ENCODE measurements around the gene ZNF438.

Gene ZNF438

DNA sequence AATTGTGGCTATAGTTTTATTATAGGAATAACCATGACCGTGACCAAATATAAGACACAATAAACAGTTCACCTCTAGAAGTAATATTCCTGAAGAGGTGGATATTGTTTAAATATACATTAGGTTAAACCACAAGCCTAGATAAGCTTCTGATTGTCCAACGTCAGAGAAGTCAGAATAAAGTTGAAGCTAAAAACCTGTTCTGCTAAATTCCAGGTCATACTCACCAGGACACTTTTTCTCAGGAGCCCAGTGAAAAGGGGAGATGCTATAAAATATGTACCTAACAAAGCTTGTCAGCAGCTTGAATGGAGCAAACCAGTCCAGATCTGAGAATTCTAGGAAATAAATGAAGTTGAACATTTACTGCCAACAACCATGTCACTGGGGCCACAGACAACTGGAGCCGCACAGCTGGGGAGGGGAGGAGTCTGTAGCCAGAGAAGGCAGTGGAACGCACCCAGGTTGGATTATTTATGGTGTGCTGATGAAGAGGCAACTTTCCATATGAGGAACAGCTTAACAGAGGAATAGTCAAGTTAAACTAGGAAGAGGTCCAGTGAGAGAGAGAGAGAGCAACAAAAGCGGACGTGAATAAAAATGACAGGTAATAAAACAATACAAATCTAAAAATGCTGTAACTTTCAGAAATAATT lies 191.1 kb downstream of the ZNF438 start:
- no peak for DNase-seq

- DNase-seq: no peak
Observed at GRCh38 chr10:30839652-30840051, 192.0 kb downstream of the ZNF438 start.

DNA sequence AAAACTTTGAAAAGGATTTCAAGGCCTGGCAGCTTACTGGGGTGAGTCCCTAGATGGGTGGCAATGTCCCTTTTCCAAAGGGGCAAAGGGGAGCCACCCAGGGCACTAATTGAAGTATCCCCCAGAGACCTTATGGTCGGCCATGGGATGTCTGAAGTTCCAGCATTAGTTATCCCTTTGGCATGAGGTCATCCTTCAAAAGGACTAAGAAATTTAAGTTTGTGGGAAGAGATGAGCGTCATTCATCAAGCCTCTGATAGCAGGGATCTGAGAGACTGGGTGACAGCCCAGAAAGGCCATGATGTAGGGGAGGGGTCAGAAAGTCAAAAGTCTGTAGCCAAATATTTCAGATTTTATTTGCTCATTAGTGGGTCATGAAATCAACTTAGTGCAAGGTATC lies 195.3 kb downstream of the ZNF438 start:
- no peak for DNase-seq

DNA sequence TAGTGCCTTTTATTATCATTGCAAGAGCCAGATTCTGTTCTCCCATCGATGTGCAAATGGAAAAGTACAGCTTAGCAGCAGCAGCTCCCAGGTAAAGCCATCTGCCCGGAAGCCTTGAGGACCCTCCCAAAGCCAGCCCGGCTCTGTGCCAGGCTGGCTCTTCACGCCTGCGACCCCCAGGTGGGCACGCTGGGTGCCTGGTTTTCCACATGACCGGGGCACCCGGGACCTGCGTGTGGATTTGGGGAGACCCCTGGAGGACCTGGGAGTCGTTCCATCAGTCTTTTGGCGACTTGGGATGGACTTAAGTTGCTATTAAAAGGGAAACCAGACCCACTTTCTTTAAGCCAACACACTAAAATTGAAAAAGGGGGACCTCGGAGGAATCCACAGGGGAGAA lies 196.5 kb downstream of the ZNF438 start:
- no peak for DNase-seq

- no peak for DNase-seq
Observed at GRCh38 chr10:30834651-30835050, 197.0 kb downstream of the ZNF438 start.

- no peak for DNase-seq
Observed at GRCh38 chr10:30834153-30834552, 197.5 kb downstream of the ZNF438 start.

GRCh38 chr10:30833628-30833970 lies 198.1 kb downstream of the ZNF438 start:
- no peak for DNase-seq

DNA sequence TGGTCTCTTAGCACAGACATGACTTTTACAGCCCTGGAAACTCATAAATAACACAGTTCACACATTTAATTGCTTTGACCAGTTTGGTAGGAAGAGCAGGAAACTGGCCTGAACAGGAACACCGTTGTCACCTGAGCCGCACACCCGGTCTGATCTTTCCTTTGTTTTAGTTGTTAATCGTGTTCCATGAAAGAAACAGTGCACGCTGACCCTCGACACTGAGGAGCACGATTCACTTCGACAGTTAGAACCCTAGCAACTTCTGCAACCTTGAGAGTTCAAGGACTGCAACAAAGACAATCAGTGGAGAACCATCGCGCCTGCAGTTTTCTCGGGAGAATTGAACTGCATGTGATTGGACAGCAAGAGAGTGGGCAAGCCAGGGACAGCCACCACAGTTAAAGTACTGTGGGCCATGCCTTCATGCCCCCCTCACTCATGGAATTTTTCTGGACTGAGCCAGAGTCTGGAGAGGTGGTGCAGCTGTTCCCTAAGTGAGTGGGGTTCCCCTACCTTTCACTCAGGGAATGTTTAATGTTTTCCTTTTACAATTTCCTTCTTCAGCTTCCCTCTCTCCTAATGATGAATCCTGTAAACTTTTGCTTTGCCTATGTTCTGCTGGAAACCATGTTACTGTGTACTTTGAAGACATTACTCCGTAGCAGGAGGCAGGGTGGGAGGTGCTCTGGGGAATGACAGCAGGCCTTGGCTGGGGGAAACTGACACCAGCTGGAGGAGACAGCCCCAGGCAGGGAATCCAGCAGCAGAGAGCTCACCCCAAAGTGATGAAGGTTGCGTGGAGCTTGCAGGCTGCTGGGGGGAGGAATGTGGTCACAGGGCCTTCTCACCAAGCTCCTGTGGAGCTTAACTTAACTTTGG lies 198.7 kb downstream of the ZNF438 start:
- no peak for DNase-seq

- no peak for DNase-seq
Observed at GRCh38 chr10:30832001-30832748, 199.5 kb downstream of the ZNF438 start.

- no peak for DNase-seq
Observed at GRCh38 chr10:30831426-30831825, 200.2 kb downstream of the ZNF438 start.

- DNase-seq: no peak
Observed at GRCh38 chr10:30830315-30831230, 201.1 kb downstream of the ZNF438 start.

DNA sequence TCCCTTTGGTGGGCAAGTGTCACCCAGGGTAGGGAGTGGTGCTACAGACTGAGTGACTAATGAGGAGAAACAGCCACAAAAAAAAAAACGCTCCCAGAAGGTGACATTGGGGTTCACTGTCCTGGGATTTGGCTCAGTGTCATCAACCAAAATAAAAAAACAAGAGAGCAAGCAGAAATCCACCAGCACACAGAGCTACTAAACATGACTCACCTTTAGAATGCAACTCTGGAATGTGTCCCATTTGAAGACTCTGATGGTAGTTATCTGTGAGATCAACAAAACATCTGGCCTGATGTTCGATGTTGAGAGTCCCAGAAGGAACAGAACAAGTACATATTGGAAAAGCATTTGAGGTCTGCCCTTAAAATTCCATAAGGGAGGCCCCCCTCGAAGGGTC lies 201.8 kb downstream of the ZNF438 start:
- DNase-seq: no peak

DNA sequence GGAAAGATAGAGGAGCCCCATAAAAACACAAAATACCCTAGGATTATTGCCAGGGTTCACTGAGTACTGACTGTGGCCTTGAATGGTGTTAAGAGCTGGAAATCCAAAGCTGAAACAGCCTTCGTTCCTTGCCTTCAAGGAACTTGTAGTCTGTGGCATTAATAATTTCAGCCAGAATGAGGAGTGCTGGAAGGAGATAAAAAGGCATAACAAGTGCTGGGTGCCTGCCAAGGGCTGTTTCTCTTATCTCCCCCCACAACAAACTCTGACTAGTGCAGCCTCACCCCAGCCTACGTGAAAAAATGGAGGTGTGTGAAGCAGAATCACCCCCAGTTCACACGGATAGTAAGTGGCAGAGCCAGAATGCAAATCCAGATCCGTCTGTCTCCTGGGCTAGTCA lies 203.0 kb downstream of the ZNF438 start:
- DNase-seq: no peak

DNA sequence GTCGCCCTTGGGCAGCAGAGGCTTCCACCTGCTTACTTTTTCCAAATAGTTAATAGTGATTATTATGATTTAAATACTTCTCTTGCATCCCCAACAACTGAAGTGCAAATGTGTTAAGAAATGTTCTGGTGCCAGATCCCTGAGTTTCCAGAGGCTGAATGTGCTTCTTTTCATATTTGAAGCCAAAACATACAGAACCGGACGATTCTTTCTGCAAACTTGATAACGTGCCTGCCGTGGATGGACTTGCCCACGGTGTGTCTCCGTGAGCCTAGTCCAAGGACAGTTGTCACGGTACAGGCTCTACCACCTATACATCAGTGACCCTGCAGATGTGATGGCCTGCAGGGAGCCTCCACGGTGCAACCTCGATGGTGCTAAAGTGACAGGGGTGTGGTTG lies 203.5 kb downstream of the ZNF438 start:
- no peak for DNase-seq

DNA sequence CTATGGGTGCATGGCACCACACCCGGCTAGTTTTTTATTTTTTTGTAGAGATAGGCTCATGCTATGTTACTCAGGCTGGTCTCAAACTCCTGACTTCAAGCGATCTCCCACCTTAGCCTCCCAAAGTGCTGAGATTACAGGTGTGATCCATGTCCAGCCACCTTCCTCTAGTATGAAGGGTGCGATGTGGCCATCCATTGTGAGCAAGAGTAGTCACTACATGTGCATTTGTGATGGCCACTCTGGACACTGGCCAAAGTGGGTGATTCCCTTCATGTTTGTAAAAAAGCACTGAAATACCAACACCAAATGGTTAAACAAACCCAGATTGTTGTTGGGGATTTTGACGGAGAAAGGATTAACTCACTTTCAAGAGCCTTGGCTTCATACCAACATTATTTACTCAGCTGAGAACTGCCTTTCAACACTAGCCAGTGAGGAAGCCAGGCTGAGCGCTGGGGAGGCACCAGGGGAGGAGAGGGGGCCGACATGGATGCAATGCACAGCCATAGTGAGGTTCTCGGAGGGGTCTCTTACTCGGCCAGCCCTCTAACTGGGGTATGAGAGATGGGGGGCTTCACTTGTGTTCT lies 204.0 kb downstream of the ZNF438 start:
- DNase-seq: no peak

- no peak for DNase-seq
Observed at GRCh38 chr10:30826679-30827078, 205.0 kb downstream of the ZNF438 start.

GRCh38 chr10:30825495-30825894 lies 206.2 kb downstream of the ZNF438 start:
- no peak for DNase-seq

- DNase-seq: no peak
Observed at GRCh38 chr10:30825022-30825421, 206.6 kb downstream of the ZNF438 start.

DNA sequence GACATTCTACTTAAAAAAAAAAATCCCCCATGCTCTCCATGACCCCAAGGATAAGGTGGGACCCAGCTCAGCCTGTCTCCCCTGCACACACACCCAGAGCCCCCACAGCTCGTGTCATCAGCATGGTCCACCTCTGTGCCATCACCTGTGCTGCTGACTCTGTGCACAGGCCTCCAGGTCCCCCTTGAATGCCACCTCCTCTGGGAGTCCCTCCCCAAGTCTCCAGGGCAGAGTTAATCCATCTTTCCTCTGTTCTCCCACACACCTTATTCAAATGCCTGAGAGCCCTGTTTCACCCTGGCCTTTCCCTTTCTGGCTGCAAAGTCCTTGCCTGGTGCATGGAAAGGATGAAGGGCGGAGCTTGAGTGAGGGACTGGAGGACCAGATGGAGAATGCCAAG lies 208.0 kb downstream of the ZNF438 start:
- no peak for DNase-seq

- no peak for DNase-seq
Observed at GRCh38 chr10:30822693-30823465, 208.8 kb downstream of the ZNF438 start.

- no peak for DNase-seq
Observed at GRCh38 chr10:30821994-30822692, 209.5 kb downstream of the ZNF438 start.

Data from T-helper 2 cell (primary cell).